ENCODE results near the gene ZRANB2.

- TF ChIP-seq POLR2AphosphoS5 (IDR thresholded peaks at IDR 0.05; ENCODE audit: borderline replicate concordance, low read depth, low read length) (no peak), EZH2 (IDR thresholded peaks at IDR 0.05) (no peak)
These were observed 12.3 kb downstream of the ZRANB2 start for GRCh38 chr1:71068325-71069240.

Measured in SK-N-MC (cell line).